GM19438 (cell line): ENCODE data around the gene C20orf96.
"Not testable (repeated sequence)": the region's sequence is repeated elsewhere in the genome, so short reads cannot be mapped to it uniquely, and the experiment has no call there.

Experiments used
- ATAC-seq: cut with Tn5 transposase; IDR thresholded peaks from one replicate; pipeline ENCODE4 v1.9.1; 2021; ENCODE audit warnings: low read depth; ENCODE audit not compliant: unreplicated experiment

C20orf96 gene

GRCh38 chr20:286508-286907 is 4.0 kb downstream of the C20orf96 start:
- ATAC-seq = no peak

- no peak for ATAC-seq
These were observed 6.4 kb downstream of the C20orf96 start for GRCh38 chr20:284172-284571.

- no peak for ATAC-seq
These were observed 11.7 kb downstream of the C20orf96 start for GRCh38 chr20:278607-279571.

- no peak for ATAC-seq
These were observed 12.4 kb downstream of the C20orf96 start for GRCh38 chr20:278181-278580.

GRCh38 chr20:277496-277781 is 13.1 kb downstream of the C20orf96 start:
- ATAC-seq = no peak

- ATAC-seq = no peak
These were observed 13.7 kb downstream of the C20orf96 start for GRCh38 chr20:276620-277495.

- ATAC-seq = no peak
These were observed 14.8 kb downstream of the C20orf96 start for GRCh38 chr20:275791-276190.

GRCh38 chr20:273884-274283 is 16.7 kb downstream of the C20orf96 start:
- ATAC-seq = no peak

- ATAC-seq = no peak
These were observed 17.8 kb downstream of the C20orf96 start for GRCh38 chr20:272718-273117.

GRCh38 chr20:271528-271927 is 19.0 kb downstream of the C20orf96 start:
- ATAC-seq = no peak

- ATAC-seq = no peak
These were observed 19.5 kb downstream of the C20orf96 start for GRCh38 chr20:271069-271468.

- no peak for ATAC-seq
These were observed 20.0 kb downstream of the C20orf96 start for GRCh38 chr20:270517-270916.

- ATAC-seq = peak; percentile 86
These were observed 23.7 kb downstream of the C20orf96 start for GRCh38 chr20:266596-267562.

- ATAC-seq = no peak
These were observed 26.8 kb downstream of the C20orf96 start for GRCh38 chr20:263701-264100.

GRCh38 chr20:259981-260380 is 30.6 kb downstream of the C20orf96 start:
- no peak for ATAC-seq

- ATAC-seq = no peak
These were observed 31.6 kb downstream of the C20orf96 start for GRCh38 chr20:258963-259362.

- no peak for ATAC-seq
These were observed 32.2 kb downstream of the C20orf96 start for GRCh38 chr20:258269-258858.

- ATAC-seq = no peak
These were observed 33.1 kb downstream of the C20orf96 start, which contains the start of gene DEFB132 for GRCh38 chr20:257419-257818. DEFB132 (plus strand) TSS chr20:257724; CDS start chr20:257779, 55 bp downstream.

GRCh38 chr20:253447-253846 is 37.1 kb downstream of the C20orf96 start:
- ATAC-seq = not testable (repeated sequence)

- ATAC-seq = no peak
These were observed 37.7 kb downstream of the C20orf96 start for GRCh38 chr20:252801-253200.
